Astrocyte of the cerebellum (primary cell): Measurements from ENCODE around the gene FBXO40.
A peak's percentile ranks its signal among the peaks of the same experiment; 100 is the strongest.

Source experiments
- DNase-seq: peaks from one replicate; pipeline ENCODE4 v3.0.0-alpha.2; 2011; ENCODE audit warnings: low read depth
- H3K4me3 ChIP-seq: 2 replicates; pipeline ENCODE4 v1.5.1; 2011; ENCODE audit warnings: mild to moderate bottlenecking, low read depth, low read length, moderate library complexity
- in situ Hi-C: cut with HindIII; loops from 2 replicates; pipeline ENCODE4 v1.10.0; 2017; ENCODE audit warnings: low sequenced_read_pairs
- TF ChIP-seq, protein P1 (sequence below): IDR thresholded peaks from 2 replicates; pipeline ENCODE4 v1.5.1; 2012; ENCODE audit warnings: low read length, low read depth, moderate library complexity, mild to moderate bottlenecking; ENCODE audit errors: missing control alignments

FBXO40 gene, protein sequence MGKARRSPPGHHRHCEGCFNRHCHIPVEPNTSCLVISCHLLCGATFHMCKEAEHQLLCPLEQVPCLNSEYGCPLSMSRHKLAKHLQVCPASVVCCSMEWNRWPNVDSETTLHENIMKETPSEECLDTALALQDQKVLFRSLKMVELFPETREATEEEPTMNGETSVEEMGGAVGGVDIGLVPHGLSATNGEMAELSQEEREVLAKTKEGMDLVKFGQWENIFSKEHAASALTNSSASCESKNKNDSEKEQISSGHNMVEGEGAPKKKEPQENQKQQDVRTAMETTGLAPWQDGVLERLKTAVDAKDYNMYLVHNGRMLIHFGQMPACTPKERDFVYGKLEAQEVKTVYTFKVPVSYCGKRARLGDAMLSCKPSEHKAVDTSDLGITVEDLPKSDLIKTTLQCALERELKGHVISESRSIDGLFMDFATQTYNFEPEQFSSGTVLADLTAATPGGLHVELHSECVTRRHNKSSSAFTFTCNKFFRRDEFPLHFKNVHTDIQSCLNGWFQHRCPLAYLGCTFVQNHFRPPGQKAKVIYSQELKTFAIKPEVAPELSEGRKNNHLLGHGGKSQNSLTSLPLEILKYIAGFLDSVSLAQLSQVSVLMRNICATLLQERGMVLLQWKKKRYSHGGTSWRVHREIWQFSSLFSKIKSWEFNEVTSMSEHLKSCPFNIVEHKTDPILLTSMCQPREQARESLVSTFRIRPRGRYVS

DNA sequence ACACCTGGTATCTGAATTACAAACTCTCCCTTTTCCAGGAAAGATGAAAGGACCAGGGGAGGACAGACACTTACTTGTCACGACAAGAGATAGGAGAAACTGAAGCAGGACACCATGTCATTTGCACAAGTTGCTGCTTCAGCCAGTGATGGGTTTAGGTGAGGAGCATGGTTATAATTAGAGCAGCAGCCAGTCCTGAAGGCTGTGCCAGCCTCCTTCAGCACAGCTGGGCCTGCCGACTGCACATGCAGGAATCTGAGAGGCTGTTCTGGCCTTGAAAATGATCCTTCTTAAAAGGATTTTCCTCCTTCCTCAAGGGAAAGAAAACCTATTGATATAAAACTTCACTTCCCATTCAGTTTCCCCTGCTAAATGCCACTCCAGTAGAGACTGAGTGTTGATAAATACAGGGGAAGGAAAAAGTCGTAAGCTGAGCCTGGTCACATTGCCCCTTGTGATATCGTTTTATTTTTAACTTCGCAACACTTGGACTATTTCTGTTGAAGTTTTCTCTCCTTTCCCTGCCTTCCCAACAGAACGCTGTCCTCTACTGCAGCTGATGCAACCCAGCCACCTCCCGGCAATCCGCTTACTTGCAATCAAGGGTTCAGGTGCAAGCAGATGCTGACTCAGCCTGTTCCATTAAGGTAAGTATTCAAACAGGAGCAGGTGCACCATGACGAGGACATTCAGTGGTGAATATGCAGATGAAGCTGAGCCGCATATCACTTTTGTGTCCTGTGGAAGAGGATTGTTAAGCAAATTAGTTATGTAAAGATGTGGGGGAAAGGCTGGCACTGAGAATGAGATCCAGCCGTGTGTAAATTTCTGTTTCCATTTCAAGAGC is at the start of gene FBXO40:
TSS of gene FBXO40 (plus strand) at position 524 of the 847 bp plus-strand sequence. CDS start 27,197 bp downstream, outside the sequence.
- in situ Hi-C loops, result no loop called here
- TF ChIP-seq, protein P1, sequence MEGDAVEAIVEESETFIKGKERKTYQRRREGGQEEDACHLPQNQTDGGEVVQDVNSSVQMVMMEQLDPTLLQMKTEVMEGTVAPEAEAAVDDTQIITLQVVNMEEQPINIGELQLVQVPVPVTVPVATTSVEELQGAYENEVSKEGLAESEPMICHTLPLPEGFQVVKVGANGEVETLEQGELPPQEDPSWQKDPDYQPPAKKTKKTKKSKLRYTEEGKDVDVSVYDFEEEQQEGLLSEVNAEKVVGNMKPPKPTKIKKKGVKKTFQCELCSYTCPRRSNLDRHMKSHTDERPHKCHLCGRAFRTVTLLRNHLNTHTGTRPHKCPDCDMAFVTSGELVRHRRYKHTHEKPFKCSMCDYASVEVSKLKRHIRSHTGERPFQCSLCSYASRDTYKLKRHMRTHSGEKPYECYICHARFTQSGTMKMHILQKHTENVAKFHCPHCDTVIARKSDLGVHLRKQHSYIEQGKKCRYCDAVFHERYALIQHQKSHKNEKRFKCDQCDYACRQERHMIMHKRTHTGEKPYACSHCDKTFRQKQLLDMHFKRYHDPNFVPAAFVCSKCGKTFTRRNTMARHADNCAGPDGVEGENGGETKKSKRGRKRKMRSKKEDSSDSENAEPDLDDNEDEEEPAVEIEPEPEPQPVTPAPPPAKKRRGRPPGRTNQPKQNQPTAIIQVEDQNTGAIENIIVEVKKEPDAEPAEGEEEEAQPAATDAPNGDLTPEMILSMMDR, result no peak
- H3K4me3 ChIP-seq, result no peak within 1 kb of the TSS
- DNase-seq, result no peak

DNA sequence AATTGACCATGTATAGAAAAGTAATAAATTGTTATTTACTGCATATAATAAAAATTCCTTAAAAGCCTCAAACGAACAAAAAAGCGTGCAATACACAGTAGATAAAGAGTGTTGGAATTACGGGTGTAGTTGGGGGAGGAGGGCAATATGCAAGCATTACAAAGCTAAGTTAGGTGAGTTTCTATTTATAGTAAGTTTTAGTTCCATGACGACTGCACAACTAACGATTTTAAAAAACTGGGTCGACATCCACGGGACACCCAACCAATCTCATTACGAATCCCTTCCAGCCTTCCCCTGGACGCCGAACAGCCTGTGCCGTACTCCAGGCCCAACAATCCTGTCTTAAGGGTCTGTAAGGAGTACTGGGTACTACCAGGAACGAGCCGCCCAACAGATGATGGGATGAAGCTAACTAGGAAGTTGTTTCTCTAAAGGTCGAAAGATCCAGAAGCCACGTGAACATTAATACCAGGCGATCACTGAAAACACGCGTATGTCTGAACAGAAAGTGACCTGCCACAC is 48.1 kb upstream of the FBXO40 start:
- TF ChIP-seq, protein P1, result no peak
- in situ Hi-C loops, result no loop called here
- no peak for DNase-seq
- H3K4me3 ChIP-seq, result peak overlapping the region; percentile 75

DNA sequence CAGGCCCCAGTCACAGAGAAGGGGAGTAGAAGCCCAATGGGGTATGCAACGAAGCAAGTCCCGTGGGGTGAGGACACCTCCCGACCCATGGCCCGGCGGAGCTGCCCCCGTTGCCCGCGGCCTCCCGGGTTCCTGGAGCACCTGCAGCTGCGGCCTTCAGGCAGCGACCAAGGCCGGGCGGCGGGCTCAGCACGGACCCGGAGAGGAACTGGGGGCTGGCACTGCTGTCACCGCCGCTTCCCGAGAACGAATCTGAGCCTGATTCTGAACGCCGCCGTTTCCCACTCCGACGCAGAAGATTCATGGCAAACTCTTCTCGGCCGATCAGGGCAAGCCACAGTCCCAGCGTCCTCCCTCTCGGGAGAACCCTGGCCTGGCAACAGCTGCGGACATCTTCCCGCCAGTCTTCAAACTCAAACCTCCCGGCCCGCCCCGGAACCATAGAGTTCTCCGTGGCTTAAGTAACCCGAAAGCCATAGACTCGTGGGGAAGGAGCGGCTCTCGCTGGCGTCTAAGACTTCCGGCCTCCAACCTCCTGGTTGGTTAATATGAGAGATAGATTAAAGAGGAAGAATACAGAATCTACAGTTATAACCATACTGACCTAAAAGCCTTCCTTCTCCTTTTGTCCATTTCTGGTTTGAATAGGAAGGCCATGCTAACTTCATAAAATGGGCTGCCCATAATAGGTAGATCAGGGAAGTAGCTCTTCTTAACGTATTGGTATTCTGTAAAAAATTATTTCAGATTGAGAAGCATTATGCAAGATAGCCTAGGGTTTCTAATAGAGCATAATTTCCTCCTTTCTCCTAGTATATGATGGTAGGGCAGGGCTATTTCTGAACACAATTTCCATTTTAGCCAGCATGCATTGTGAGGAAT is 47.4 kb upstream of the FBXO40 start, which contains the start of gene POLQ:
TSS of gene POLQ (minus strand) at position 415 of the 882 bp plus-strand sequence. CDS start at position 304, 111 bp downstream.
- peak within 1 kb of the TSS; percentile 75 for H3K4me3 ChIP-seq
- peak; percentile 90 for DNase-seq
- TF ChIP-seq, protein P1, result no peak
- in situ Hi-C loops, result no loop called here

DNA sequence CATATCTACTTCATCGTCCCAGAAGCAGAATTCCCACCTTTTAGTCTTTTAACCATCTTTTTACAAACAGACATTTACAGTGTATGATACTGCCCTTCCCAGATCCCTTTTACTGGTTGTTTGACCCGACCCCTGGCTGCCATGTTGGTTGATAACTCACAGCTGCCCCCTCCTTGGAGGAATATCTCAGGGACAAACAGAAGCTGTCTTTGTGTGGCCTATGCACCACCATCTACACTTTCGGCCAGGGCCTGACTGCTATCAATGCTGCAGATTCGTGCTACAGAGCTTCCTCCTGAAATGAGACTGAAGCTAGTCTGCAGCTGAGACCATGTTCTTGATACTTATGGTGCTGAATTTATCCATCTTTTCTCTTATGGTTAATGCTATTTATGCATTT is 40.8 kb upstream of the FBXO40 start:
- in situ Hi-C loops, result no loop called here
- H3K4me3 ChIP-seq, result no peak overlapping the region
- TF ChIP-seq, protein P1, result no peak
- DNase-seq, result no peak

DNA sequence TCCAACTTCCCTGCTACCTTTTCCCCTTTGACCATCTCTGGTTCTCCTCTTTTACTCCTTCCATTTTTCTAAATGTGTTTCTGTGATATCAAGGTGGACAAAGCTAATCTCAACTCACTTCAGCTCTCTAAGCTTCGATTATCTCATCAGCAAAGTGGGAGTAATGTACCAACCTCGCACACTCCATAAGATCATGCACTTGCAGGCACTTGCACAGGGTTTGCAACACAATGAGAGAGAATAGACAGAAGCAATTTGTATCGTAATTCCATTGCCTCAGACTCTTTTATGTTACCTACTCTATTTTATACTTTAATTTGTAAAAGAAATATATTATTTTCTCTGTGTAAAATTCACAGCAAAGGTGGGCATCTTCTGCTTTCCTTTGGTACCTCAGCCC is 40.4 kb upstream of the FBXO40 start:
- in situ Hi-C loops, result no loop called here
- no peak for DNase-seq
- no peak overlapping the region for H3K4me3 ChIP-seq
- TF ChIP-seq, protein P1, result no peak
